Neural cell (in vitro differentiated cells): ENCODE measurements around the gene BICC1.

Source experiments
- EP300 ChIP-seq: fragments of 450-650 bp; conservative IDR thresholded peaks from 2 replicates; pipeline ENCODE4 v1.6.1; 2014; ENCODE audit warnings: antibody characterized with exemption, mild to moderate bottlenecking, moderate library complexity; ENCODE audit not compliant: poor library complexity, severe bottlenecking
- EZH2 ChIP-seq: fragments of 200-600, 300-800 bp; shearing (Covaris generic), sonication (generic); IDR thresholded peaks from 2 replicates; pipeline ENCODE4 v1.6.1; 2014; ENCODE audit warnings: antibody characterized with exemption, low read length, borderline replicate concordance, mild to moderate bottlenecking; ENCODE audit not compliant: insufficient read depth, poor library complexity, severe bottlenecking
- POLR2AphosphoS5 ChIP-seq: IDR thresholded peaks from 2 replicates; pipeline ENCODE4 v1.6.1; 2012
- RAD21 ChIP-seq: fragments of 450-650 bp; conservative IDR thresholded peaks from 2 replicates; pipeline ENCODE4 v1.6.1; 2014; ENCODE audit warnings: antibody characterized with exemption, mild to moderate bottlenecking, moderate library complexity
- TAF1 ChIP-seq: IDR thresholded peaks from 2 replicates; pipeline ENCODE4 v1.6.1; 2012; ENCODE audit warnings: low read depth
- TF ChIP-seq, protein P1 (sequence below): fragments of 450-650 bp; IDR thresholded peaks from 2 replicates; pipeline ENCODE4 v1.5.1; 2014; ENCODE audit warnings: antibody characterized with exemption, mild to moderate bottlenecking, moderate library complexity; ENCODE audit not compliant: poor library complexity, severe bottlenecking
- TF ChIP-seq, protein P2 (sequence below): IDR thresholded peaks from 2 replicates; pipeline ENCODE4 v1.6.1; 2012; ENCODE audit warnings: borderline replicate concordance

DNA sequence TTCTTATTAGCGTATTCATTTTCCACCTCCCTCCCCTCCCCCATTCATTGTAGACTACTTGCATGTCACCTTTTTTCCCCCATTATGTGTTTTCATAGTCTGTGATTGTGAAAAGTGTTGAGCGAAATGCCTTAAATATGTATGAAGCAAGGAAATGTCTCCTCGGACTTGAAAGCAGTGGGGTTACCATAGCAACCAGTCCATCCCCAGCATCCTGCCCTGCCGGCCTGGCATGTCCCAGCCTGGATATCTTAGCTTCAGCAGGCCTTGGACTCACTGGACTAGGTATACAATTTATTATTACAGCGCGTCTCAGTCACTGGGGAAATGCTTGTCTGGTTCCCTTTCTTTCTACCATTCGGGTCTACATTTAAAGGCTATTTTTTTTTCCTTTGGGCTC lies 283.6 kb downstream of the BICC1 start:
- TF ChIP-seq, protein P1, sequence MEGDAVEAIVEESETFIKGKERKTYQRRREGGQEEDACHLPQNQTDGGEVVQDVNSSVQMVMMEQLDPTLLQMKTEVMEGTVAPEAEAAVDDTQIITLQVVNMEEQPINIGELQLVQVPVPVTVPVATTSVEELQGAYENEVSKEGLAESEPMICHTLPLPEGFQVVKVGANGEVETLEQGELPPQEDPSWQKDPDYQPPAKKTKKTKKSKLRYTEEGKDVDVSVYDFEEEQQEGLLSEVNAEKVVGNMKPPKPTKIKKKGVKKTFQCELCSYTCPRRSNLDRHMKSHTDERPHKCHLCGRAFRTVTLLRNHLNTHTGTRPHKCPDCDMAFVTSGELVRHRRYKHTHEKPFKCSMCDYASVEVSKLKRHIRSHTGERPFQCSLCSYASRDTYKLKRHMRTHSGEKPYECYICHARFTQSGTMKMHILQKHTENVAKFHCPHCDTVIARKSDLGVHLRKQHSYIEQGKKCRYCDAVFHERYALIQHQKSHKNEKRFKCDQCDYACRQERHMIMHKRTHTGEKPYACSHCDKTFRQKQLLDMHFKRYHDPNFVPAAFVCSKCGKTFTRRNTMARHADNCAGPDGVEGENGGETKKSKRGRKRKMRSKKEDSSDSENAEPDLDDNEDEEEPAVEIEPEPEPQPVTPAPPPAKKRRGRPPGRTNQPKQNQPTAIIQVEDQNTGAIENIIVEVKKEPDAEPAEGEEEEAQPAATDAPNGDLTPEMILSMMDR, result no peak
- TF ChIP-seq POLR2AphosphoS5 (peak; percentile 57), TAF1 (no peak), RAD21 (peak; percentile 43), EP300 (peak; percentile 74), EZH2 (no peak)
- TF ChIP-seq, protein P2, sequence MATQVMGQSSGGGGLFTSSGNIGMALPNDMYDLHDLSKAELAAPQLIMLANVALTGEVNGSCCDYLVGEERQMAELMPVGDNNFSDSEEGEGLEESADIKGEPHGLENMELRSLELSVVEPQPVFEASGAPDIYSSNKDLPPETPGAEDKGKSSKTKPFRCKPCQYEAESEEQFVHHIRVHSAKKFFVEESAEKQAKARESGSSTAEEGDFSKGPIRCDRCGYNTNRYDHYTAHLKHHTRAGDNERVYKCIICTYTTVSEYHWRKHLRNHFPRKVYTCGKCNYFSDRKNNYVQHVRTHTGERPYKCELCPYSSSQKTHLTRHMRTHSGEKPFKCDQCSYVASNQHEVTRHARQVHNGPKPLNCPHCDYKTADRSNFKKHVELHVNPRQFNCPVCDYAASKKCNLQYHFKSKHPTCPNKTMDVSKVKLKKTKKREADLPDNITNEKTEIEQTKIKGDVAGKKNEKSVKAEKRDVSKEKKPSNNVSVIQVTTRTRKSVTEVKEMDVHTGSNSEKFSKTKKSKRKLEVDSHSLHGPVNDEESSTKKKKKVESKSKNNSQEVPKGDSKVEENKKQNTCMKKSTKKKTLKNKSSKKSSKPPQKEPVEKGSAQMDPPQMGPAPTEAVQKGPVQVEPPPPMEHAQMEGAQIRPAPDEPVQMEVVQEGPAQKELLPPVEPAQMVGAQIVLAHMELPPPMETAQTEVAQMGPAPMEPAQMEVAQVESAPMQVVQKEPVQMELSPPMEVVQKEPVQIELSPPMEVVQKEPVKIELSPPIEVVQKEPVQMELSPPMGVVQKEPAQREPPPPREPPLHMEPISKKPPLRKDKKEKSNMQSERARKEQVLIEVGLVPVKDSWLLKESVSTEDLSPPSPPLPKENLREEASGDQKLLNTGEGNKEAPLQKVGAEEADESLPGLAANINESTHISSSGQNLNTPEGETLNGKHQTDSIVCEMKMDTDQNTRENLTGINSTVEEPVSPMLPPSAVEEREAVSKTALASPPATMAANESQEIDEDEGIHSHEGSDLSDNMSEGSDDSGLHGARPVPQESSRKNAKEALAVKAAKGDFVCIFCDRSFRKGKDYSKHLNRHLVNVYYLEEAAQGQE, result peak; percentile 89
